Measurements from ENCODE around the gene NKX6-2.

The NKX6-2 gene

DNA sequence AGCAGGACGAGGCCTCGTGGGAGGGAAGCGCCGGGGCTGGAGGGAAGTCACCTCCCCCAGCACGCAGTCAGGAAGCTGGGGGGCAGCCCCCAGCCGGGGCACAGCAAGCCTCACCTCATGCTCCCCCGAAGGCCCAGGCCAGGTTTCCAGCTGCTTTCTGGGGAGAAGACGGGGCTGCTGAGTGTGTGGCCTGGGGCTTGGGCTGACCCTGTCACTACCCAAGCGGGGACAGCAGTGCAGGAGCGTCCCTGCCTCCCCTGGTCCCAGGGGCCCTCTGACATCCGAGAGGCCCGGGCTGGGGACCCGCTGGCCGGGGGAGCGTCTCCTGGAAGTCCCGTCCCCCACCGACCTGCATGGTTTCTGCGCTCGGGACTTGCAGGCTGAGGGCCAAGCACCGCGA, 19.7 kb upstream of the NKX6-2 start:
- TF ChIP-seq POLR2A (IDR thresholded peaks at IDR 0.05; ENCODE audit: extremely low read depth, insufficient read length): no peak
- TF ChIP-seq, protein P1, sequence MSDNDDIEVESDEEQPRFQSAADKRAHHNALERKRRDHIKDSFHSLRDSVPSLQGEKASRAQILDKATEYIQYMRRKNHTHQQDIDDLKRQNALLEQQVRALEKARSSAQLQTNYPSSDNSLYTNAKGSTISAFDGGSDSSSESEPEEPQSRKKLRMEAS (IDR thresholded peaks at IDR 0.05; ENCODE audit: low read depth, low read length): no peak
- 0 out of 2 replicates have a peak, but pooled peaks have one; percentile 11 for TF ChIP-seq MYC (IDR thresholded peaks at IDR 0.05; ENCODE audit: low read depth, low read length)
- DNase-seq (ENCODE audit: low read depth): no peak
- no peak overlapping the region for H3K4me3 ChIP-seq (ENCODE audit: low read depth, low read length)

DNA sequence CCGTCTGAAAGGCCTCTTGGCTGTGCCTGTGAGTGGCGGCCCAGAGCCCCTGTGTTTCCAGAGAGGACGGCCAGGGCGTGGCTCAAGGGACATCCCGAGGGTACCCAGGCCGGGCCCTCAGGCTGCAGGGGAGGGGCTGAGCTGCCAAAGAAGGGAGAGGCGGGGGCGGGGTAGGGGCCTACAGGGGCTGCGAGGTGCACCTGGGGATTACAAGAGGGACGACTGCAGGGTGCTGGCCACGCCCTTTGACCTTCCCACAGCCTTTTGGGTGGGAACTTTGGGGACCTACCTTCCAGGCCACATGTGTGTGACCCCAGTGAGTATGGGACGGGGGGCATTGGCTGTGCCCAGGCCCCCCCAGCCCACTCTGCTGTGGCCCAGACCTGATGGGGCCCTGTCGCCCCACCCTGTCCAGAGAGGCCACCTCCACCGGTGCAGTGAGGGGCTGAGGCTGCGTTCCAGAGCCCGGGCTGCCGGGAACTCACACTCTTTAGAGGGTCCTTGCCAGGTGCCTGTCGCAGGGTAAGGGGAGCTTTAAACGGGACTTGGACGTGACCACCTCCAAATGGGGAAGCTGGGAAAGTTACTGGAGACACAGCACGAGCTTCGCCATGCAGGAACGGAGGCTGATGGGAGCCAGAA, 19.0 kb upstream of the NKX6-2 start:
- DNase-seq (ENCODE audit: low read depth): no peak
- no peak for TF ChIP-seq MYC (IDR thresholded peaks at IDR 0.05; ENCODE audit: low read depth, low read length)
- TF ChIP-seq, protein P1 (IDR thresholded peaks at IDR 0.05; ENCODE audit: low read depth, low read length): no peak
- TF ChIP-seq, protein P2, sequence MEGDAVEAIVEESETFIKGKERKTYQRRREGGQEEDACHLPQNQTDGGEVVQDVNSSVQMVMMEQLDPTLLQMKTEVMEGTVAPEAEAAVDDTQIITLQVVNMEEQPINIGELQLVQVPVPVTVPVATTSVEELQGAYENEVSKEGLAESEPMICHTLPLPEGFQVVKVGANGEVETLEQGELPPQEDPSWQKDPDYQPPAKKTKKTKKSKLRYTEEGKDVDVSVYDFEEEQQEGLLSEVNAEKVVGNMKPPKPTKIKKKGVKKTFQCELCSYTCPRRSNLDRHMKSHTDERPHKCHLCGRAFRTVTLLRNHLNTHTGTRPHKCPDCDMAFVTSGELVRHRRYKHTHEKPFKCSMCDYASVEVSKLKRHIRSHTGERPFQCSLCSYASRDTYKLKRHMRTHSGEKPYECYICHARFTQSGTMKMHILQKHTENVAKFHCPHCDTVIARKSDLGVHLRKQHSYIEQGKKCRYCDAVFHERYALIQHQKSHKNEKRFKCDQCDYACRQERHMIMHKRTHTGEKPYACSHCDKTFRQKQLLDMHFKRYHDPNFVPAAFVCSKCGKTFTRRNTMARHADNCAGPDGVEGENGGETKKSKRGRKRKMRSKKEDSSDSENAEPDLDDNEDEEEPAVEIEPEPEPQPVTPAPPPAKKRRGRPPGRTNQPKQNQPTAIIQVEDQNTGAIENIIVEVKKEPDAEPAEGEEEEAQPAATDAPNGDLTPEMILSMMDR (IDR thresholded peaks at IDR 0.05; ENCODE audit: low read depth, low read length): no peak
- TF ChIP-seq POLR2A (IDR thresholded peaks at IDR 0.05; ENCODE audit: extremely low read depth, insufficient read length): no peak
- no peak overlapping the region for H3K4me3 ChIP-seq (ENCODE audit: low read depth, low read length)

DNA sequence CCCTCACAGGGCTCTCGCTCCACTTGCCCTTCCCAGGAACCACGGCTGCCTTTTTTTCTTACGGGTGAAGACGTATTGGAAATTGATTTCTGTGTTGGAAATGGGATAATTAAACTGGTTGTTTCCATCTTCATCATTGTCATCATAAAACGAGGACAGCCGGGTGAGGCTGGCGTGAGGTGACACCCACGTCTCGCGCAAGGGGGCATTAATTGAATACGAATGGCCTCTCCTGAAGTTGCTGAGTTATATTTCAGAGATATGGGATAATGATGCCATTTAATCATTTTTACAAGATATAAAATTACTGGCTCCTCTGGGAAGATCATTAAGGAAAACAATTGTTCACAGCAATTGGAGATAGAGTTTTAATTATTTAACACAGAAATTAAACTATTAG, 18.3 kb upstream of the NKX6-2 start:
- H3K4me3 ChIP-seq (ENCODE audit: low read depth, low read length): no peak overlapping the region
- no peak for DNase-seq (ENCODE audit: low read depth)
- TF ChIP-seq MYC (IDR thresholded peaks at IDR 0.05; ENCODE audit: low read depth, low read length): no peak
- TF ChIP-seq, protein P1 (IDR thresholded peaks at IDR 0.05; ENCODE audit: low read depth, low read length): no peak
- TF ChIP-seq, protein P2 (IDR thresholded peaks at IDR 0.05; ENCODE audit: low read depth, low read length): no peak
- TF ChIP-seq POLR2A (IDR thresholded peaks at IDR 0.05; ENCODE audit: extremely low read depth, insufficient read length): no peak

DNA sequence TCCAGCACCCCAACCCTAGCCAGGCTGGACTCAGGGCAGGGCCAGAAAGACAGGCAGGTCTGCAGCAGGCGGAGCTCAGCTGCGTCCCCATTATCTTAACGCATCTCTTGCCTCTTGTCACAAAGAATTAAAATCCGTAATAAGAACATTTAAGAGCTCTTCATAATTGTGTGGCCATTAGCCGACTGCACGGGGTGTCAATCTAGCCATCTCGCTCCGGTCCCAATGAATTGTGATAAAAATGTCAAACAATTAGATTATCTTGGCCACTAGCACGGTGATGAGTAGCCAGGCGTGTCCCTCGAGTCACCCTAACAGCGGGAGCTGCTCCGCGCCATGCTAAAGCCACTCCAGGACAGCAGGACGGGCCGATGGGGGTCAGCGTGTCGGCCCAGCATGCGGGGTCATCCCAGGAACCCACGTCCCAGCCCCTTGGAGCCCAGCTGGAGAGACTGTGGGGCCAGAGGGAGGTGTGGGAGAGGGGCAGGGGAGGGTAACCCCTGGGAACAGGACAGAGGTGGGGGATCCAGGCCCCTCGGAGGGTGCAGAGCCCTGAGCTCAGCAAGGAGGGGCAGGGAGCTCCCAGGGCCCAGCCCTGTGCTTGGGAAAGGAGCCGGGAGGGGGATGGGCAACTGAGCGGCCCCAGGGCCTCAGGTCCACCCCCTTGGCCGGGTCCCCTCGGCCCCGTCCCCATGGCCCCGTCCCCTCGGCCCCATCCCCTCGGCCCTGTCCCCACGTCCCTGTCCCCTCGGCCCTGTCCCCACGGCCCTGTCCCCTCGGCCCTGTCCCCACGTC, 17.7 kb upstream of the NKX6-2 start:
- no peak for TF ChIP-seq POLR2A (IDR thresholded peaks at IDR 0.05; ENCODE audit: extremely low read depth, insufficient read length)
- TF ChIP-seq, protein P2 (IDR thresholded peaks at IDR 0.05; ENCODE audit: low read depth, low read length): no peak
- TF ChIP-seq, protein P1 (IDR thresholded peaks at IDR 0.05; ENCODE audit: low read depth, low read length): no peak
- H3K4me3 ChIP-seq (ENCODE audit: low read depth, low read length): no peak overlapping the region
- no peak for DNase-seq (ENCODE audit: low read depth)

DNA sequence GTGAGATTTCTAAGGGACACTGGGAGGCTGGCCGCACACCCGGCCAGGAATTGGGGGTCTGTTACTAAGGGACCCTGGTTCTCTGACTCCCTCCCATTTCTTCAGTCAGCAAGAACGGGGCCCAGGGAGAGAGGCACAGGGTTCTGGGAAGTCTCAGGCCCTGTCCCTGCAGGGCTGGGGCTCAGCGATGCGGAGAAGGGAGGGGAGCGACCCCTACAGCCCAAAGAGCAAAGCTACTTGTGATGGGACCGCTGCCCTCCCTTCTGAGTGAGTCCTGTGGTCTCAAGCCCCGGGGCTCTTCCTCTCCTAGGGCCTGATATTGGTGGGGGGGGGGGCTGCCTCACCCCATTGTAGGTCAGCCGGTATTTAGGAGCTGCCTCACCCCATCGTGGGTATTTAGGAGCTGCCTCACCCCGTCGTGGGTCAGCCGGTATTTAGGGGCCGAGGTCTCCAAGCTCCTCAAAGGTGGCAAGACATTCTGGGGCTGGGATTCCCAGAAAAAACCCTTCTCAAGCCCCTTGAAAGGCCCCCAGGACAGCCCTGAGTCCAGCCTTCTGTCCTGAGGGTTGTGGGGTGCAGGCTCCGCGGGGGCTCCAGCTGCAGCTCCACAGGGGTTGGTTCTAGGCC, 16.9 kb upstream of the NKX6-2 start:
- H3K4me3 ChIP-seq (ENCODE audit: low read depth, low read length): no peak overlapping the region
- TF ChIP-seq, protein P2 (IDR thresholded peaks at IDR 0.05; ENCODE audit: low read depth, low read length): peak; percentile 17
- TF ChIP-seq, protein P1 (IDR thresholded peaks at IDR 0.05; ENCODE audit: low read depth, low read length): no peak
- peak; percentile 28 for DNase-seq (ENCODE audit: low read depth)

DNA sequence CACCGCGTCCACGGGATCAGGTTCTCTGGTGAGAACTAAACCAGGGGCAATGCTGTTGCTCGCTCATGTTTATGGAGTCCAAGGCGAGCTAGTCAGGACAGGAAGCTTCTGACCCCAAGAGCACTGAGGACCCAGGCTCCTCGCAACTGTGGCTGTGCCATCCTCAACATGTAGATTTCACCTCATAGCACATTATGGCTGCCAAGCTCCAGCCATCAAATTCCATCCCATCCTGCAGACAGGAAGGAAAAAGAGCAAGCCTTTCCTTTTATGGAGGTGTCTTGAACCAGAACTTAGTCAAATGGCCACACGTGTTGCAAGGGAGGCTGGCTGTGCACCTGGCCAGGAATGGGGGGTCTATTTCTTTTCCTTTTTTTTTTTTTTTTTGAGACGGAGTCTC, 16.1 kb upstream of the NKX6-2 start:
- no peak for DNase-seq (ENCODE audit: low read depth)
- no peak for TF ChIP-seq POLR2A (IDR thresholded peaks at IDR 0.05; ENCODE audit: extremely low read depth, insufficient read length)
- TF ChIP-seq MYC (IDR thresholded peaks at IDR 0.05; ENCODE audit: low read depth, low read length): no peak
- TF ChIP-seq, protein P2 (IDR thresholded peaks at IDR 0.05; ENCODE audit: low read depth, low read length): no peak
- TF ChIP-seq, protein P1 (IDR thresholded peaks at IDR 0.05; ENCODE audit: low read depth, low read length): no peak
- H3K4me3 ChIP-seq (ENCODE audit: low read depth, low read length): no peak overlapping the region
